ENCODE results near the gene IFITM10. TPM values are rescaled to one million over a fixed set of nuclear protein-coding genes. Genes with fewer than 3 reads are reported as not detected.

Gene IFITM10
- total RNA-seq, 1 donor = 2.2 TPM

GRCh38 chr11:1707751-1708150 is 42.6 kb downstream of the IFITM10 start:
- no peak overlapping the region for H3K4me3 ChIP-seq (ENCODE audit: low read depth, low read length)
- DNase-seq (ENCODE audit: low read depth) = peak; percentile 15
- TF ChIP-seq CTCF (IDR thresholded peaks at IDR 0.05; ENCODE audit: insufficient read depth, low read length) = no peak

DNA sequence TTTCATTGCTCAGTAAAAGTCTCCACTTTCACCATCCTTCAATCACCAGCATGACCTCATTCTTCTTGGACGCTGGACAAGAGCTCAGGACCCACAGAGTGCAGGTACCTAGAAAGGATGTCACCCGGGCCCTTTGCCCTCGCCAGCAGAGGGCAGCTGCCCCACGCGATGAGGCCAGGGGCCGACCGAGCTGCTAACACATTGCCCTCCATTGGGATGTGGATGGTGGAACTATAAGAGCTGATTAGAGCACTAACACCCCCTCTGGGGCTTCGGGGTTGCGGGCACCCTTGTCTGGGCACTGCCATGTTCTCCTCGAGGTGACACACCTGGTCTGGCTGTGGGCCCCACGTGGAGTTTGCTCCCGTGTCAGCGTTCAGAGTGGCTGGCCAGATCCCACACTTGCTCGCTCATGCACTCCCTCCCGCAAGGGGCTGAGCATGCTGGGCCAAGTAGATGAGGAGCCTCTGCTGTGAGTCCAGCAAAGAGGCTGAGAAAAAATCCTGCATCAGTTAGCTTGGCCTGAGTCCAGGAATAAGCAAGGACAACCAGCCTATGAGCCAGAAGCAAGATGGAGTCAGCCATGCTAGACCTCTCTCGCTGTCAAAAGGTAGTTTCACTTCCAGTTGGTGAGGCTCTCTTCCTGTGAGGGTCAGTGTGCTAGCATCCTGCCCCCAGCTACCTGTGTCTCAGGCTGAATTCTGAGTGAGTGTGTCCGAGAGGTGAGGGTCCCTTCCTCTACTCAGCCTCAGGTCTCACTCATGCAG is 43.6 kb downstream of the IFITM10 start:
- peak; percentile 2 for DNase-seq (ENCODE audit: low read depth)
- no peak overlapping the region for H3K4me3 ChIP-seq (ENCODE audit: low read depth, low read length)
- no peak for TF ChIP-seq CTCF (IDR thresholded peaks at IDR 0.05; ENCODE audit: insufficient read depth, low read length)

- no peak for TF ChIP-seq CTCF (IDR thresholded peaks at IDR 0.05; ENCODE audit: insufficient read depth, low read length)
- DNase-seq (ENCODE audit: low read depth) = no peak
- H3K4me3 ChIP-seq (ENCODE audit: low read depth, low read length) = no peak overlapping the region
Measured at GRCh38 chr11:1705126-1706052, 45.0 kb downstream of the IFITM10 start.

DNA sequence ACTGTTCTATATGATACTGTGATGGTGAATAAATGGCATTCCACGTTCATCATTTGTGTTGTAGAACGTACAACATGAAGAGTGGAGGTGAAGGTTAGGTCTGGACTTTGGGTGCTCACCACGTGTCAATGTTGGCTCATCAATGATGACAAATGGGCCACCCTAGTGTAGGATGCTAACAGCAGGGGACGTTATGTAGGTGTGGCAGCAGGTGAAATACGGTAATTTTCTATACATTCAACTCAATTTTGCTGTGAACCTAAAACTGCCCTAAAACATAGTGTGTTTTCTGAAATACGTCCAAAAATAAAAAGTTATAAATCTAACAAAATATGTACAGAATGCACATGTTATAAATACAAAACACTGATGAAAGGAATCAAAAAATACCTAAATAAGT is 47.2 kb downstream of the IFITM10 start:
- TF ChIP-seq CTCF (IDR thresholded peaks at IDR 0.05; ENCODE audit: insufficient read depth, low read length) = no peak

DNA sequence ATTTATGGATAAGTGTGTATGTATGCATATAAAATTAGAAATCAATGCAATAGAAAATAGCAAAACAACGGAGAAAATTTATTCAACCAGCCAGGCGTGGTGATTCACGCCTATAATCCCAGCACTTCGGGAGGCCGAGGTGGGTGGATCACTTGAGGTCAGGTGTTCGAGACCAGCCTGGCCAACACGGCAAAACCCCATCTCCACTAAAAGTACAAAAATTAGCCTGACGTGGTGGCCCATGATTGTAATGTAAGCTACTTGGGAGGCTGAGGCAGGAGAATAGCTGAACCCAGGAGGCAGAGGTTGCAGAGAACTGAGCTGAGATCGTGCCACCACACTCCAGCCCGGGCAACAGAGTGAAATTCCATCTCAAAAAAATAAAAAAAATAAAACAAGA is 47.9 kb downstream of the IFITM10 start:
- no peak for TF ChIP-seq CTCF (IDR thresholded peaks at IDR 0.05; ENCODE audit: insufficient read depth, low read length)
- no peak overlapping the region for H3K4me3 ChIP-seq (ENCODE audit: low read depth, low read length)
- no peak for DNase-seq (ENCODE audit: low read depth)

More for the DNA sequence above, 47.2 kb downstream of the IFITM10 start:
- no peak for DNase-seq (ENCODE audit: low read depth)
- H3K4me3 ChIP-seq (ENCODE audit: low read depth, low read length) = no peak overlapping the region

DNA sequence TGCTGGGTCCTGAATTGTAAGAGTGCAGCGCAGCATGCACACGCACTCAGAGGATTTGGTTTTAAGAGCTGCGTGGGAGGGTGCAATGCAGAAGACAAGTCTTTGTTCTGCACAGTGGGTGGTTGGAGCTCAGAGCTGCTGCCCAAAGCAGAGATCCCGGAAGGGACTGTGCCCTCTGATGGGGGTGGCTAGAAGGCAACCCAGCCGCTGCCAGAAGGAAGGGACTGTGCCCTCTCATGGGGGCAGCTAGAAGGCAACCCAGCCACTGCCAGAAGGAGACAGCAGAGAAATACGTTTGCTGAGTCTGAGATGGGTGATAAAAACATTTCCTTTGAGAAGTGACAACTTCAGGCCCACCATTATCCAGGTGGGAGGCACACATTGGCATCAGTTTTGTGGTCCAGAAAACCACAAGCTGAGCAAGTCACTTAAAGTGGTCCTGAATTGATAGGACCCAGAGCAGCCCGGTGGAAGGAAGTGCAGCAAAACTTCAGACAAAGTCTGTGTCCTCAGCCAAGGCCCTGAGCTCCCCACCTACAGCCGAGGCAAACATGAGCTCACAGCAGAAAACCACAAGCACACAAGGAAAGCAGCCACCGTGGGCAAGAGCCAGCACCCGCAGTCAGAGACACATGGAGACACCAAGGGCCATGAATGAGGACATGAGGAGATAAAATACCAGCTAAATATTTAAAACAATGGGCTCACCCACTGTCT is 49.1 kb downstream of the IFITM10 start:
- DNase-seq (ENCODE audit: low read depth) = no peak
- H3K4me3 ChIP-seq (ENCODE audit: low read depth, low read length) = no peak overlapping the region

More for the DNA sequence above, 49.1 kb downstream of the IFITM10 start:
- no peak for TF ChIP-seq CTCF (IDR thresholded peaks at IDR 0.05; ENCODE audit: insufficient read depth, low read length)

All from fibroblast of the aortic adventitia (primary cell).